GM12872 (cell line): ENCODE measurements around the gene SH3BGRL2.

Experiments
- CTCF ChIP-seq: IDR thresholded peaks from 3 replicates; pipeline ENCODE4 v1.5.1; 2011; ENCODE audit warnings: low read depth, mild to moderate bottlenecking, low read length, moderate library complexity; ENCODE audit not compliant: insufficient read depth

Gene SH3BGRL2

DNA sequence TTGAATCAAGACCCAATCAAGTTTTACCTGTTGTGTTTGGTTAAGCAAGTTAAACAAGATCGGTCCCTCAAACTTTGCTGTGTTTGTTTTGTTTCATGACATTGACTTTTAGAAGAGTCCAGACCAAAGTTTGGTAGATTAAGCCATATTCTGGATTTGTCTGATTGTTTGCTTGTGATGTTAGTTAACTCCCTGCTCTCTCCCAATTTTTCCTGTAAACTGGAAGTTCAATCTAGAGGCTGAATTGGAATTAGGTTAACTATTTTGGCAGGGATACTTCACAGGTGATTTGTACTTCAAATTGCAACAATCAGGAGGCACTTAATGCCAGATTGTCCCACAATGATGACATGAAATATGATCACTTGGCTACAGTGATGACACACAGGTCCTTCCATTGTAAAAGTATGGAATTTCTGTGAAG, 13.6 kb upstream of the SH3BGRL2 start:
- TF ChIP-seq CTCF = no peak

- no peak for TF ChIP-seq CTCF
Measured at GRCh38 chr6:79621579-79621978, 9.6 kb upstream of the SH3BGRL2 start.

GRCh38 chr6:79622364-79622763, 8.8 kb upstream of the SH3BGRL2 start:
- no peak for TF ChIP-seq CTCF

GRCh38 chr6:79623106-79623505, 8.0 kb upstream of the SH3BGRL2 start:
- no peak for TF ChIP-seq CTCF

DNA sequence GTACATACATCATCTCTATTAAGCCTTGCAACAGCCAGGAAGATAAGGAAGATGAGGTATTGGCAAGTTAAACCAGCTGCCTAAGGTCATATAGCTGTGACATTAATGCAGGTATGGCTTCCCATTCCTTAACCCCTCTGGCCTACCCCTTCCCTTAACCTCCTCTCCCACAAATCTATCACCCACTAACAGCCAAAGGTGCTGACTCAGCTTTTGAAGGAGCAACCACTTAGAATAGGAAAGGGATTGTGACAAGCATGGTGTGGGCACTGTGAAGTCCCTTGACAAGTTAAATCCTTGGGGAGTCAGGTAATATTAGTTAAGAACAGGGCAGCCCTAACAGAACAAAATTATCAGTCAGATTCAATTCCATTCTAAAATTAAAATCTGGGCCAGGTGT, 5.4 kb upstream of the SH3BGRL2 start:
- no peak for TF ChIP-seq CTCF

GRCh38 chr6:79626811-79627210, 4.3 kb upstream of the SH3BGRL2 start:
- TF ChIP-seq CTCF = no peak

GRCh38 chr6:79627422-79627821, 3.7 kb upstream of the SH3BGRL2 start:
- TF ChIP-seq CTCF = no peak
